Superior temporal gyrus (tissue), 1 donor: ENCODE results near the gene FLOT2.
"Not testable (repeated sequence)": the region's sequence is repeated elsewhere in the genome, so short reads cannot be mapped to it uniquely, and the experiment has no call there.

ENCODE experiments used
- DNase-seq: peaks from one replicate; pipeline ENCODE4 v3.0.0-alpha.2; 2016; ENCODE audit errors: extremely low spot score

Gene FLOT2, protein sequence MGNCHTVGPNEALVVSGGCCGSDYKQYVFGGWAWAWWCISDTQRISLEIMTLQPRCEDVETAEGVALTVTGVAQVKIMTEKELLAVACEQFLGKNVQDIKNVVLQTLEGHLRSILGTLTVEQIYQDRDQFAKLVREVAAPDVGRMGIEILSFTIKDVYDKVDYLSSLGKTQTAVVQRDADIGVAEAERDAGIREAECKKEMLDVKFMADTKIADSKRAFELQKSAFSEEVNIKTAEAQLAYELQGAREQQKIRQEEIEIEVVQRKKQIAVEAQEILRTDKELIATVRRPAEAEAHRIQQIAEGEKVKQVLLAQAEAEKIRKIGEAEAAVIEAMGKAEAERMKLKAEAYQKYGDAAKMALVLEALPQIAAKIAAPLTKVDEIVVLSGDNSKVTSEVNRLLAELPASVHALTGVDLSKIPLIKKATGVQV

DNA sequence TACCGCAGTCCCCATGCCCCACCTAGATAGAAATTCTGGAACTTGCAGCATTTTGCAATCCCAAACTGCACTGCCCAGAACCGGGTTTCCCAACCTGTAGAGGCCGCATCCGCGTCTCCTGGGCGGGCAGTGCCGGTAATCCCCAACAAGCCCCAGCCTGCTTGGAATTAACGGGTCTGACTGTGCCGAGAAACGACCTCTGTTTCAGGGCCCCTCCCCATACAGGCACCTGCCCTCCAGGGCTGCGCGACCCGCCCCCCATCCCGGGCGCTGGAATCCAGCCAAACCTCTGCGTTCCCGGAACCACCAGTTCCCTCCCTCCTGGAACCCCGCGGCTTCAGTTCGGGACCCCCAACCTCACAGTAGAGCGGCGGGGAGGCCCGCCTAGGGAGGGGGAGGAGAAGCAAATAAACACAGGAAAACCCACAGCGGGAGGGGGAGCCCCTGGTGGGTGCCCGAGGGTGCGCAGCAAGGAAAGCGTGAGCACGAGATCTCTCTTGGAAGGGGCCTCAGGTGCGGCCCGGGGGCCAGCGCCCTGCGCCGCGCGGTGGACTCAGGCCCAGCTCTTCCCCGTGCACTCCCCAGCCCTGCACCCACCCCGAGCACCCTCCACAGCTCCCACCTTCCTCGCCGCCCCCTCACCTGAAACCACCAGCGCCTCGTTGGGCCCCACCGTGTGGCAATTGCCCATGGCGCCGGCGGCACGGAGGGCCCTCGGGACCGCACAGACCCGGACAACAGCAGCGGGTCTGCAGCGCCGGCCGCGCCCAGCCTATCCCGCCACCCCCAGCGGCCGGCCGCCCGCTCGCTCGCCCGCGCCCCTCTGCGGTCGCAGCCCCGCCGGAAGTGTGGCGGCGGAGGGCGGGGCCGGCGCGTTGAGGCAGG, at the start of gene FLOT2:
TSS of gene FLOT2 (minus strand) at position 850 of the 885 bp plus-strand sequence. CDS start at position 691, 159 bp downstream.
- peak; percentile 44 for DNase-seq

GRCh38 chr17:28946239-28946638, 48.7 kb upstream of the FLOT2 start:
- DNase-seq = no peak

GRCh38 chr17:28944862-28945741, 47.6 kb upstream of the FLOT2 start:
- peak; percentile 64 for DNase-seq

DNA sequence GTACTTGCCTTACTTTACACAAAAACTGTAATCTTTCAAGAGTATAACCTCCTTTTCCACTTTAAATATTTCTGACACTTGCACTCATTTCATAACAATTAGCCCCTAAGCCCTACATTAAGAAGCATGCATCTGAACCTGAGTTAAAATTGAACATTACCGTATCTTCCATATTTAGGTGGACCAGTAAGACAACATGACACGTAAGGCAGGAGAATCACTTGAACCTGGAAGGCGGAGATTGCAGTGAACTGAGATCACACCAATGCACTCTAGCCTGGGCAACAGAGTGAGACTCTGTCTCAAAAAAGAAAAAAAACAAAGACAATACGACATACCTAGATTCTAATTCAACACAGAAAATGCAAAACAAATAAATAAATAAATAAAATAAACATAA, 46.8 kb upstream of the FLOT2 start:
- DNase-seq = no peak

GRCh38 chr17:28942925-28943324, 45.4 kb upstream of the FLOT2 start:
- DNase-seq = no peak

DNA sequence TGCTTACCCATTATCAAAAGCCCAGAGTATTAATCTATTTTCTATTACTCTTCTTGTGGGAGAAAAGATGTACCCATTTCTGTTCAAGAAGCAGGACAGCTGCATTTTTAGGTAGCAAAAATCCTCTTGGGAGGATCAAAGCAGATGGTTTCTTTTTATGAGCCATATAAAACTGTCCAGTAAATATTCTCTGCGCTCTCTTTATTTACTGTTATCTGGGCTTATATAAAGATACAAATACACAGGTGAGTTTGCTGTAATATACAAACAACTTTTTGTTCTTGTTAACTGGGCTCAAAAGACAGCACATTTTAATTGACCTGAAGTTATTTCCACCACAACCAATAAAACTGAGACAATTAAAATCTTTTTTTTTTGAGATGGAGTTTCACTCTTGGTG, 43.7 kb upstream of the FLOT2 start:
- DNase-seq = no peak

DNA sequence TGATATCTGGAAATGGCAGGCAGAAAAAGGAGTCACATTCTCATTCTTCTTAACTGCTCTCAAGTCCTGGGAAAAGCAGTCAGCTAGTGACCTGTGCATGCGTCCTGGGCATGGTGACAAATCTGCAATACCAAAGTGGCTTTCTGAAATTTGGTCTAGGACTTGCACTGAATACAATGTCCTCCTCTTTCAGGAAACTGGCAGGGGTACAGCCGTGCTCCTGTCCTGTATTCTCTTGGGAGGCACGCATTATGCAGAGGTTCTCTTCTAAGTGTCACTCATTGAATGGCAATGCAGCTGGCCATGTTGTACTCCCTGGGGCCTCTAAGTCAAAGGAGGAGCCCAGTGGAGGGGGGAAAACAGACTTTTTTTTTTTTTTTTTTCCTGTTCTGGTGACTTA, 43.1 kb upstream of the FLOT2 start:
- peak; percentile 35 for DNase-seq

- DNase-seq = peak; percentile 22
Measured at GRCh38 chr17:28940142-28940541, 42.6 kb upstream of the FLOT2 start.

DNA sequence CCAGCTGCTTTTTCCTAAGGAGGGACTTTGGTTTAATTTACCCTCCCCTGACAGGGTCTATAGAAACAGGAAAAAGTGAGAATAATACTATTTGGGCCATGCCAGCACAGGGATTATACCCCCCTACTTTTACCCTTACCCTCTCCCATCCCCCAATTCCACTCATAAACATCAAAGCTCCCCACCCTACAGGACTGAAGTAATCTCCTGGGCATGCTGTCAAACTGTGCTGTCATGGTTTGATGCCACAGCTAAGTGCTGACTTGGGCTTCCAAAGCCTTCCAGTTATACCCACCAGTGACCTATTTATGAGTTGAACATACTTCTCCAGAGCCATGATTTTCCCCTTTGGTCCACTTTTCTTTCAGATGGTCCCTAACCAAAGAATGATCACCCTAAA, 41.0 kb upstream of the FLOT2 start:
- DNase-seq = peak; percentile 68

DNA sequence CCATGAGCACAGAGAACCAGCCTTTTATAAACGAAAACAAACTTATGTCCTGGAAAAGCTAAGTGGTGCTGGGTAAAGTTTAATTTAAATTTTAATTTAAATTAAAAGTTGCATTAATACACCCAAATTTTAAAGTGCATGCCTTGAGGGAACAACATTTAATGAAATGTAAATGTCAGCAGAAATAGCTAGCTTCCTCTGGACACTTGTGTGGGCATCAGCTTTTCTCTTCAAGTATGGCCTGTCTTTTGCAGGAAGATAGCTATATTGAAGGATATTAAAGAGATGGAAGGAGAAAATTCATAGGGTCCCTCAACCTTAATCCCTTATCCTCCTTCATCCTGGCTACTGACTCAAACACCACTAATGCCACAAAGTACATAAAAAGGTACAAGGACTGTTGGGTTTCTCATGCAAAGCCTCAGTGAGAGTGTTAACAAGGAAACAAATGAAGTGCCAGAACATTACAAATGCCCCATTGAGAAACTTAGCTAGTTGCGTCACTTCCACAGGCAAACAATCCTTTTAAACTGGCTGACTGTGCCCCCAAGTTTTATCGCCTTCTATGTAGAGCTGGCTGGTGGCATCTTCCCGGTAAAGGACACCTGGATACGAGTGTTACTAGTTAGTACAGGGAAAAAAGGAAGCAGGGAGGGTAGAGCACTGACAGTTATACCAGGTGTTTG, 39.7 kb upstream of the FLOT2 start:
- DNase-seq = peak; percentile 94

GRCh38 chr17:28935744-28936460, 38.4 kb upstream of the FLOT2 start:
- no peak for DNase-seq

DNA sequence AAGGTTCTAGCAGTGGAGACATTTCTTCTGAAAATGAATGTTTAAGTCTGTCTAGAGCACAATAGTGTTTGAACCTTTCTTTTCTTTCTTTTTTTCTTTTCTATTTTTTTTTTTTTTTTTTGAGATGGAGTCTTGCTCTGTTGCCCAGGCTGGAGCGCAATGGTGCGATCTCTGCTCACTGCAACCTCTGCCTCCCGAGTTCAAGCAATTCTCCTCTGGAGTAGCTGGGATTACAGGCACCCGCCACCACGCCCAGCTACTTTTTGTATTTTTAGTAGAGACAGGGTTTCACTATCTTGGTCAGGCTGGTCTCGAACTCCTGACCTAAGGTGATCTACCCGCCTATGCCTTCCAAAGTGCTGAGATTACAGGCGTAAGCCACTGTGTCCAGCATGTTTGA, 37.0 kb upstream of the FLOT2 start:
- not testable (repeated sequence) for DNase-seq

- no peak for DNase-seq
Measured at GRCh38 chr17:28929787-28930186, 32.3 kb upstream of the FLOT2 start.

DNA sequence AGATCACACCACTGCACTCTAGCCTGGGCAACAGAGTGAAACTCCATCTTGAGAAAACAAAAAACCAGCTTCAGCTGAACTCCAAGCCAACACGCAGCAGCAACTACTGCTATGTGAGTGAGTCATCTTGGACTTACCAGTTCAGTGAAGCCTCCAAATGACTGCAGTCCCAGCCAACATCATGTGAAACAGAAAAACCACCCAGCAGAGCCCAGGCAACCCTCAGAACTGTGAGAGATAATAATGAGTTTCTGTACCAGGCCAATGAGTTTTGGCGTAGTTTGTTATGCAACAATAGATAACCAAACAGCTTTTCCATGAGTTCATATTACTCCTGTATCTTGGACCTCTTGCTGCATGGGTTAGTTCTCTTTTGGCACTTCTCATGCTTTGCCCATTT, 30.5 kb upstream of the FLOT2 start:
- no peak for DNase-seq

DNA sequence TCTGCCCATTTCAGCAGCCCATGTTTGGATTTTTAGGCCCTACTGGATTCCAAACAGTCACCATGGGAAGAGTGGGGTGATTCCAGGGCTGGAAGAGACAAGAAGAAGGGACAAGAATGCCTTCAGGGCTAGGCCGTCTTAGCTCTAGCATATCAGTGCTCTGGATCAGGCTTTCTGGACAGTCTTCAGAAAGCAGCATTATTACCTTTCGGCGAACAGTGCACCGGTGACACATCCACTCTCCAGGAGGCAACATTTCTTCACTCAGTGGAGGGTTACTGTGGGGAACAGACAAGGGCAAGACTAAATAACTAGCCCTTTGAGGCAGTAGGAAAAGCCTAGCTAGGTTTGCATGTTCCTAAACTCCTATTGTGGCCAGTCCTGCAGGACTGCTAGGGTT, 29.3 kb upstream of the FLOT2 start:
- no peak for DNase-seq

- no peak for DNase-seq
Measured at GRCh38 chr17:28926366-28926765, 28.8 kb upstream of the FLOT2 start.

GRCh38 chr17:28925912-28926365, 28.4 kb upstream of the FLOT2 start:
- no peak for DNase-seq

DNA sequence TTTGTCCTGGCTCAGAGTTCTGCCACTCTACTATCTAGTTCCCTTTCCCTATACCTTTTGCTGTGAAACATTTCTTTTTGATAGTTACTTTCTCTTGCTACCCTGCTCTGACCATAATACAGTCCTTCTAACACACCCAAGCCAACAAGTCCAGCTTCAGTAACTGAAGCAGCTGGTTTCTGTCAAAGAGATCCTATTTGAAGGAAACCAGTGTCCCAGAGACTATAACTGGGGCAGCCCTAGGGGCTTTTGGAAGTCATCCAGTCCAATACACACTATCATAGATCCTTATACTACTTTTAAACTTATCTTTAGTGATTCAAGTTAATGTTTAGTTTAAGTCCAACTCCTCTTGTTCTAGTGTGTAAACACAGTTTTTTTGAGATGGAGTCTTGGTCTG, 22.7 kb upstream of the FLOT2 start:
- no peak for DNase-seq

DNA sequence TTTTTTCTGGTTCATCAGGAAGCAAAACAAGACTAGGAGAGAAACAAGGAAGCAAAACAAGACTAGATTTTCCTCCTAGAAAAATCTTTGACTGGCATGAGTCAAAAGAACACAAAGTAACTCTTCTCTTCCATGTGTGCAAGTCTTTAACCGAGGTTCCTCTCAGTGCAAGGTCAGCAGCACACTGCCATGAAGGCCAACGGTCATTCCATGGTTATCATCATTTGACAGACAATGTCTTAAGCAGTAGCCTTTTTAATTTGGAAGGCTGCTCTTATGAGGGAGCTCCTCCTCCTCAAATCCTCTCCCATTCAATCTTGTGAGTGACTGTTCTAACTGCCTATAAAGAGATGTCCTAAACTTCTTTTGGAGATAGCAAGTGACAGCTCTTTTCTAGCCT, 20.8 kb upstream of the FLOT2 start:
- DNase-seq = no peak

DNA sequence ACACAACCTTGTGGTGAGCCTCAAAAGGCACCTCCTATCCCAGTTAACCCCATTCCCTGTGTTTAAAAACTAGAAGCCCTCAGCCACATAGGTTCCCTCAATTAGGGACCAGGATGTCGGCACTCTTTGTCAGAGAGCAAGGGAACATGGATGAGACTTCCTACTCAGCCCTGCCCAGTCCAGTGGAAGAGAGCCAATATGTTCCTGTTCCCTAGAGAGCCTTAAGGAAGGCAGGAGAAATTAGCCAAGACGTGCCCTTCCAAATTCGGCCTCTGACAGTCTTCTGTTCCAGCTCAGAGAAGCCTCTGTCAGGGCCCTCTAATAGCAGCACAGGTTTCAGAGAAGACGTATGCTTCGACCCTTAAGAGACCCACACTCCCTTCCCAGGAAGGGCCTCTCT, 19.9 kb upstream of the FLOT2 start:
- no peak for DNase-seq
